ENCODE data around the gene SEMA3G.

SEMA3G gene

GRCh38 chr3:52487050-52487787 is 42.3 kb upstream of the SEMA3G start:
- intact Hi-C loops (cut with DNase I; ENCODE audit: low total_unique reads): no loop called here
- TF ChIP-seq CTCF (IDR thresholded peaks at IDR 0.05): no peak
- Histone ChIP-seq H3K27me3 (no peaks in the 10 kb centered on the region), H3K4me1 (peaks cover 0 to 13% (median 0%) of the 10 kb centered on the region in 4 donors), H3K9me3 (no peaks in the 10 kb centered on the region), H3K27ac (no peak overlapping the region), H3K4me3 (no peak overlapping the region), H3K36me3 (peaks cover 81 to 100% (median 94%) of the 10 kb centered on the region in 3 donors)
- no peak for DNase-seq

GRCh38 chr3:52484680-52485461 is 40.0 kb upstream of the SEMA3G start:
- DNase-seq: no peak
- Histone ChIP-seq H3K27me3 (no peaks in the 10 kb centered on the region), H3K4me1 (peaks cover 0 to 5% (median 0%) of the 10 kb centered on the region in 4 donors), H3K4me3 (no peak overlapping the region), H3K27ac (peak overlapping the region in 1 of 2 donors; percentile 28), H3K36me3 (peaks cover 79 to 100% (median 94%) of the 10 kb centered on the region in 3 donors), H3K9me3 (no peaks in the 10 kb centered on the region)
- no peak for TF ChIP-seq CTCF (IDR thresholded peaks at IDR 0.05)
- intact Hi-C loops (cut with DNase I; ENCODE audit: low total_unique reads): no loop called here

- H3K9me3 ChIP-seq: no peaks in the 10 kb centered on the region
- no peak overlapping the region for H3K4me3 ChIP-seq
- intact Hi-C loops (cut with DNase I; ENCODE audit: low total_unique reads): no loop called here
- DNase-seq: no peak
- peaks cover 79 to 100% (median 94%) of the 10 kb centered on the region in 3 donors for H3K36me3 ChIP-seq
- no peaks in the 10 kb centered on the region for H3K27me3 ChIP-seq
- peak overlapping the region in 1 of 2 donors; percentile 28 for H3K27ac ChIP-seq
- peaks cover 0 to 5% (median 0%) of the 10 kb centered on the region in 4 donors for H3K4me1 ChIP-seq
- TF ChIP-seq CTCF (IDR thresholded peaks at IDR 0.05): no peak
These were observed 38.9 kb upstream of the SEMA3G start for GRCh38 chr3:52483577-52484381.

GRCh38 chr3:52483081-52483480 is 38.2 kb upstream of the SEMA3G start:
- no peaks in the 10 kb centered on the region for H3K27me3 ChIP-seq
- peaks cover 79 to 100% (median 94%) of the 10 kb centered on the region in 3 donors for H3K36me3 ChIP-seq
- H3K4me3 ChIP-seq: no peak overlapping the region
- intact Hi-C loops (cut with DNase I; ENCODE audit: low total_unique reads): no loop called here
- no peak overlapping the region for H3K27ac ChIP-seq
- H3K4me1 ChIP-seq: peaks cover 0 to 5% (median 0%) of the 10 kb centered on the region in 4 donors
- no peak for DNase-seq
- no peak for TF ChIP-seq CTCF (IDR thresholded peaks at IDR 0.05)
- no peaks in the 10 kb centered on the region for H3K9me3 ChIP-seq

GRCh38 chr3:52481819-52482521 is 37.1 kb upstream of the SEMA3G start:
- Histone ChIP-seq H3K27me3 (no peaks in the 10 kb centered on the region), H3K27ac (no peak overlapping the region), H3K9me3 (no peaks in the 10 kb centered on the region), H3K4me3 (no peak overlapping the region), H3K36me3 (peaks cover 81 to 100% (median 94%) of the 10 kb centered on the region in 3 donors), H3K4me1 (peaks cover 0 to 5% (median 0%) of the 10 kb centered on the region in 4 donors)
- intact Hi-C loops (cut with DNase I; ENCODE audit: low total_unique reads): no loop called here
- DNase-seq: no peak
- peak in 1 of 2 experiments; percentile 14 for TF ChIP-seq CTCF (IDR thresholded peaks at IDR 0.05)
